Amniotic stem cell (primary cell): ENCODE data around the gene MCU.

Experiments
- DNase-seq: peaks from one replicate; lab custom pipeline; 2025; lab: John Stamatoyannopoulos, UW

The MCU gene

DNA sequence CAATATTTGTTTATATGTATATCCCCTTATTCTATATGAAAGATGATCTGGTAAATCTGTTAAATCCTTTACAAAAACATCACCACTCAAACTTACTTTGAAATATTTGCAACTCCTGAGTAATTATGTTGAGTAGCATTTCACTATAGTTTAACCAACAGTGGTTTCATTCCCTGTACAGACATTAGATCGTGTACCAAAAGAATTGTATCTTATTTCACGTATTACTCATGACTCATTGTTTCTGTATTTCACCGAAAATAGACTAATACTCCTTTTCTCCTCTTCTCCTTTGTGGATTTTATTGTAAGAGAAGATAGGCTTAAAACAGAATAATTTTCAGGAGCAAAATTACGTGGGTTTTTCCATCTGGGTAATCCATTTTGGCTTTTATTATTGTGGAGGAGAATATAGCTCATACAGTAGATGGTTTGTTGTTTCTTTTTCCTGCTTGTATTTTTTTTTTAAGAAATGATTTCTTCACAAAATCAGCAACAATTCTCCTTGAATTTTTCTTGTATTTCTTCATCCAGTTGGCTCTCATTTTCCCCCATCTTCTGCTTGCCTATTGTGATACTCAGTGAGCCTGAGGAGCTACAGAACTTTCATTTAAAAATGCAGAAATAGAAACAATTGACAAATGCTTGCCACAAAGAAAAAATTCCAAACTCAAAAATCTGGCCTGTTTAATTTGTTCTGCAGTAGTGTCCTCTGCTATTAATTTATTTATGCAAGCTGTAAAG lies 111.0 kb downstream of the MCU start:
- no peak for DNase-seq

DNA sequence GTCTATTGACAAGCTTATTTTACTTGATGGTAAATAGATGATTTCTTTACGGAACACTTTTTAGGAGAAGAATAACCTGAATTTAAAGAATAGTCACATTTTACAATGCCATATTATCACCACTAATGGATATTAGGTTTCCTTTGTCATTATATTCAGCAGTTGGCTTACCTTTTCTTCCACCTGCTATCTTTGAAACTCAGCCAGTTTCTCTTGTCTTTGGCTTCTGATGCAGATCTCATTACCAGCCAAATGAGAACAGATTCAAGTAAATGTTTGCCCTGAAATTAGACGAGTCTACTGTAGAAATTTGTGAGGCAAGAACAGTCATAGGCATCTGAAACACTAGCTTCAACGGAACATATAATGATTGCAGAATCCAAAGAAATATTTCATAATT lies 116.1 kb downstream of the MCU start:
- DNase-seq: no peak

- no peak for DNase-seq
Measured at GRCh38 chr10:72809006-72809405, 117.1 kb downstream of the MCU start.

DNA sequence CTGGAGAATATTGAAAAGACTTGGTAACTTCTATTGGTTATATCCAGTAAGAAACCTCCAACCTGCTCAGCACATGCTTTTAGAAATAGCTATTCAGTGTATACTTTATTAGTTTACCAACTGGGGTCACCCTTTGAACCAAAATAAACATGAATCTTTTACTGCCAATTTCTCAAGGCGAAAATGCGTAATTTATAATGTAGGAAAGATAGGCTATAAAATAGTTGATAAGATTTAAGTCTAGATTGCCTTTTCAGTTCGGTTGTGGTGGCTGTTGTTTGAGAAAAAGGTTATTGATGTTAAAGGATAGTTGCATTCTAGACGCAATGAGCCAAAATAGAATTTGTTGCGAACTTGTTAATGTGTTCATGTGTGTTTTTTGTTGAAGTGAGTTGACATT lies 119.0 kb downstream of the MCU start:
- DNase-seq: no peak

GRCh38 chr10:72812415-72812752 lies 120.4 kb downstream of the MCU start:
- no peak for DNase-seq

GRCh38 chr10:72812753-72813430 lies 120.9 kb downstream of the MCU start:
- peak; percentile 65 for DNase-seq

GRCh38 chr10:72814099-72814790 lies 122.3 kb downstream of the MCU start:
- DNase-seq: no peak

GRCh38 chr10:72816565-72816964 lies 124.6 kb downstream of the MCU start:
- DNase-seq: no peak

- no peak for DNase-seq
Measured at GRCh38 chr10:72818076-72818475, 126.1 kb downstream of the MCU start.

DNA sequence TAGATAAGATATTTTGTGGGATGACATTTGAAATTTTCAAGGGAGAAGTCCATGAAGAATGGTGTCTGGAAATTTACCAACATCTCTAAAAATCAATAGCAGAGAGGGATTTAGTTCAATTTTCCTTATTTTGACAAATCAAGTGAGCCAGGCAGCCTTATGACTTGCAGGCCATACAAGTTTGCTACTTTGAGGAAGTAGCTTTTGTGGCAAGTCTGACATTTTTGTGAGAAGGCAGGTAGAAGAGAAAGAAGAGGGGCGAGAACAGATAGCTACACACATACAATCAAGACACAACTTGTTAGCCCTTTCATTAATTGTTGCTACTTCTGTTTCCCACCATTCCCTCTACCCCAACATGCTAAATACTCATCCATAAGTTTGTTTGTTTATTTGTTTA lies 127.1 kb downstream of the MCU start:
- DNase-seq: no peak

DNA sequence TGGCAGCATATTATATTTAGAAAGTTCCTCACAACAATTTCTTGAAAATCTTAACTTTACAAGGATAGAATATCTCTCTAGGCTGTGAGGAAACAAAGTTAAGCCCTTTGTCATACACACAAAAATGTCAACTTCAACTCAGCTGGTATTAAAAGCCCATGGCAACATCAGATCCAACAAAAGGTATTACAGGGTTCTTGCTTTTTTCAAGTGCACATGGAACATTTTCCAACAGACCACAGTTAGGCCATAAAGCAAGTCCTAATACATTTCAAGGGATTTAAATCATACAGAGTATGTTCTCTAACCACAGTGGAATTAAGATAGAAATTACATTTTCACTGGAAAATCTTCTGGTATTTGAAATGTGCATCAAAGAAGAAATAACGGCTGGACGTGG lies 129.7 kb downstream of the MCU start:
- no peak for DNase-seq

GRCh38 chr10:72822342-72822986 lies 130.5 kb downstream of the MCU start:
- DNase-seq: no peak

GRCh38 chr10:72825163-72825562 lies 133.2 kb downstream of the MCU start:
- no peak for DNase-seq

DNA sequence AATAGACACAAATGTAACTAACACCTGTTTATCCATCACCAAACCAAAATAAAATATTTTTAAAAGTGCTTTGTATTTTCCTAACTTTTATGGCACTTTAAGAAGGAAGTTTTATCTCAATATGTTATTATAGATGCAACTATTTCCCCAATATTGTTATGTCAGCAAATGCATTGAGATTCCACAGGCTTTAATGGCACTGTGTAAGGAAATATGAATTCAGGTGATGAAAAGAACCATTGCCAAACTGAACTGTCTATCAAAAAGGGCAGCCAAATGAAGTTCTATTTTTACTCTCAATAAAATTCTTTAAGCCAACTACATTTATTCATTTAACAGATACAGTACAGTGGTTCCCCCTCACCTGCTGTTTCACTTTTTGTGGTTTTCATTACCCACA lies 134.4 kb downstream of the MCU start:
- DNase-seq: no peak

DNA sequence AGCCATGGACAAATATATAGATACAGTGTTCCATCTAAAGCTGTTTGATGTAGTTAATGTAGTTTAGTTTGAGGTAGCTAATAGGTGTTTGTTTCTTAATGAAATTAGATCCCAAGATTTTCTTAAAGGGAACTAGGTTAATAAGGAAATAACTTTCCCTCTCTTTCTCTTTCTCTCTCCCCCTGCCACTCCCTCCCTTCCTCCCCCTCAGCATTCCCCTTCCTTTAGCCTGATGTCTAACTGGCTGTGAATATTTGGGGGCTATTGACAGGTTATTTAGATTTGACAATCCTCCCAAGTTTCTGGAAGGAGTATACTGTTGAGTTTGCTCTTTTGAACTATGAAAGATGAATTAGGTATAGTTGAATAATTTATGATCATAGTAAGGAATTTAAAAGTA lies 136.4 kb downstream of the MCU start:
- DNase-seq: no peak

DNA sequence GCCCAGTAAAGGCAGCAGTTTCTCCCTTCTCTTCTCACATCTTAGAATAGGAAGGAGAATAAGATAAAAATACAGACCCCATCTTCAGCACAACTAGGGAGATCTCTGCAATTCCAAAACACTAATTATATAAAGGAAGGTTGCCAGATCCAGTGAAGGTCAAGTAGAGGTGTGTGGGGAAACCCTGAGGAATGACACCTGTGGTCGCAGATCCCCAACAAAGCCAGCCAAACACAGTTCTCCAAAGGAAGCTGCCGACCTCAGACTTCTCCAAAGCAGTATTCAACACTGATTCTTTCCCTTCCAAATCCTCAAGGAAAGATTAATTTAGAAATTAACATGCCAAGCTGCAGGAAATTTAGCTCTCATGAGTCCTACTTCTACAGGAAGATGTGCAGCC lies 138.7 kb downstream of the MCU start:
- no peak for DNase-seq

GRCh38 chr10:72831696-72832409 lies 139.9 kb downstream of the MCU start:
- DNase-seq: no peak

- DNase-seq: no peak
Measured at GRCh38 chr10:72832701-72833100, 140.8 kb downstream of the MCU start.

DNA sequence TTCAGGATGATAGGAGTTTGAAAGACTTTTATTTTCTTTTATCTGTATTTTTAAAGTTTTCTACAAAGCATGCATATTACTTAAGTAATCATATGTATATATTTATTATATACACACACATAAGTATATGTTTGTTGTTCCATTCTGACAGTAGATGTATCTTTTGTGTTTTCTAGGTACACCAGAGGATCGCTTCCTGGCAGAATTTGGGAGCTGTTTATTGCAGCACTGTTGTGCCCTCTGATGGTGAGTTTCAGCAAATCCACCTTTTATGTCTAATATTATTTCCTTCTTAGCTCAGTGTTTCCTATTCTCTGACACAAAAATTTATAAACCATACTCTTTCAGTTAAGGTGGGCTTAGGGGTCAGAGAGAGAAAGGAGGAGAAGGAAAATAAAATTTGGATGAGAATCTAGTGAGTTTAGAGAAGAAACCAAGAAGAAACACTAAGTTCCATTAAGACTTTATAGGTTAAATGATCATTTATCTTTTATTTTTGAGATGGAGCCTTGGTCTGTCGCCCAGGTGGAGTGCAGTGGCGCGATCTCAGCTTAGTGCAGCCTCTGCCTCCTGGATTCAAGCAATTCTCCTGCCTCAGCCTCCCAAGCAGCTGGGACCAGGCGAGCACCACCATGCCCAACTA lies 142.4 kb downstream of the MCU start:
- DNase-seq: peak; percentile 32

- DNase-seq: no peak
Measured at GRCh38 chr10:72840319-72840718, 148.4 kb downstream of the MCU start.

DNA sequence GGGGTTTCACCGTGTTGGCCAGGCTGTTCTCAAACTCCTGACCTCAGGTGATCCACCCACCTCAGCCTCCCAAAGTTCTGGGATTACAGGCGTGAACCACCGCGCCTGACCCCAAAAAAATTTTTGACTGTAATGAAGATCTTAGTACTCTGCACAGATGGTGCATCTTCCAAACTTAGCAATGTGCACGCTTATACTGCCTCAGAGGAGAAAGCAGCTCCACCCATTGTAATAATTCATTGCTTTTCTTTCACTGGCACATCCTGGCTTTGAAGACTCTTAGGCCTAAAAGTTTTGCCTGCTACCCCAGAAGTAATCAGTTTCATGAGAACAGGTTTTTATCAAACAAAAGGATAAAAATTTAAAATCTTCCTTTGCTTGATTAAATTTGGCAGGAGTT lies 149.5 kb downstream of the MCU start:
- no peak for DNase-seq

DNA sequence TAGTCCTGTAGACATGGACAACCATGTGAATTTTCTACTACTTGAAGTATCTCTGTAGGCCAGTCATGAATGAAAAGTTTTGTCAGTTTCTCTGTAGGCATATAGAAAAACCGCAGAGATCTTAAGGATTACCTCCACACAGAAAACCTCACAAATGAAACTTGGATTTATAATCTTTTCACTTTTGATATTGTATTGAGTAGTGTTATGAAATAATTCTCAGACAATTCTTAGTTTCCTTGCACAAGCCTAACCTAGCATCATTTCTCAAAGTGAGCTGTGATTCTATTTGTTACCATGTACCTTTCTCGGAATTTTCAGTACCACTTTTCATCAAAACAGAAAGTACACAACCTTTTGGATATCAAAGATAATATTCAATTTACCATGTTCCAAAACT lies 150.2 kb downstream of the MCU start:
- DNase-seq: no peak
